ENCODE measurements around the gene CPZ. TPM values are rescaled to one million over a fixed set of nuclear protein-coding genes. Genes with fewer than 3 reads are reported as not detected.

The CPZ gene
- total RNA-seq, 2 experiments from 2014 or later, result not detected

GRCh38 chr4:8577046-8577445 is 15.5 kb upstream of the CPZ start:
- no peaks in the 10 kb centered on the region for H3K4me1 Mint-ChIP-seq (ENCODE audit: low read depth)
- H3K36me3 Mint-ChIP-seq (ENCODE audit: low read depth), result no peaks in the 10 kb centered on the region
- H3K4me3 Mint-ChIP-seq, result no peak overlapping the region
- ChIA-PET POLR2A (no interaction called here), CTCF (no interaction called here)
- ATAC-seq (no peak), DNase-seq (no peak)
- peaks cover 17% of the 10 kb centered on the region for H3K27me3 Mint-ChIP-seq
- TF ChIP-seq CTCF (IDR thresholded peaks at IDR 0.05), result no peak
- H3K27ac Mint-ChIP-seq, result no peak overlapping the region
- intact Hi-C loops (cut with micrococcal nuclease), result no loop called here
- no peaks in the 10 kb centered on the region for H3K9me3 Mint-ChIP-seq

- Mint-ChIP-seq H3K9me3 (no peaks in the 10 kb centered on the region), H3K4me1 (ENCODE audit: low read depth) (no peaks in the 10 kb centered on the region), H3K27me3 (peaks cover 21% of the 10 kb centered on the region), H3K36me3 (ENCODE audit: low read depth) (no peaks in the 10 kb centered on the region), H3K27ac (no peak overlapping the region), H3K4me3 (no peak overlapping the region)
- CTCF ChIA-PET, result no interaction called here
- POLR2A ChIA-PET, result no interaction called here
- no peak for DNase-seq
- TF ChIP-seq CTCF (IDR thresholded peaks at IDR 0.05), result no peak
- intact Hi-C loops (cut with micrococcal nuclease), result no loop called here
- no peak for ATAC-seq
Observed at GRCh38 chr4:8577972-8578371, 14.6 kb upstream of the CPZ start.

GRCh38 chr4:8578717-8579116 is 13.8 kb upstream of the CPZ start:
- intact Hi-C loops (cut with micrococcal nuclease), result no loop called here
- ChIA-PET POLR2A (no interaction called here), CTCF (no interaction called here)
- DNase-seq (no peak), ATAC-seq (no peak)
- Mint-ChIP-seq H3K27me3 (peaks cover 21% of the 10 kb centered on the region), H3K9me3 (no peaks in the 10 kb centered on the region), H3K27ac (no peak overlapping the region), H3K36me3 (ENCODE audit: low read depth) (no peaks in the 10 kb centered on the region), H3K4me1 (ENCODE audit: low read depth) (no peaks in the 10 kb centered on the region), H3K4me3 (no peak overlapping the region)
- TF ChIP-seq CTCF (IDR thresholded peaks at IDR 0.05), result no peak

- DNase-seq (no peak), ATAC-seq (no peak)
- intact Hi-C loops (cut with micrococcal nuclease), result no loop called here
- ChIA-PET CTCF (no interaction called here), POLR2A (no interaction called here)
- Mint-ChIP-seq H3K9me3 (no peaks in the 10 kb centered on the region), H3K4me1 (ENCODE audit: low read depth) (no peaks in the 10 kb centered on the region), H3K27me3 (peaks cover 21% of the 10 kb centered on the region), H3K27ac (no peak overlapping the region), H3K4me3 (no peak overlapping the region), H3K36me3 (ENCODE audit: low read depth) (no peaks in the 10 kb centered on the region)
- TF ChIP-seq CTCF (IDR thresholded peaks at IDR 0.05), result no peak
Observed at GRCh38 chr4:8579526-8580320, 12.8 kb upstream of the CPZ start.

GRCh38 chr4:8580321-8581093 is 12.1 kb upstream of the CPZ start, which contains the start of gene GPR78:
Gene GPR78, plus strand, starts transcription at chr4:8580392. Its CDS starts 591 bp downstream, at chr4:8580983.
- no peaks in the 10 kb centered on the region for H3K36me3 Mint-ChIP-seq (ENCODE audit: low read depth)
- DNase-seq (peak; percentile 60), ATAC-seq (peak; percentile 77)
- no peak for TF ChIP-seq CTCF (IDR thresholded peaks at IDR 0.05)
- ChIA-PET CTCF (no interaction called here), POLR2A (no interaction called here)
- H3K27ac Mint-ChIP-seq, result no peak within 1 kb of the TSS
- H3K9me3 Mint-ChIP-seq, result no peaks in the 10 kb centered on the region
- no peak within 1 kb of the TSS for H3K4me3 Mint-ChIP-seq
- H3K27me3 Mint-ChIP-seq, result peaks cover 21% of the 10 kb centered on the region
- intact Hi-C loops (cut with micrococcal nuclease), result no loop called here
- no peaks in the 10 kb centered on the region for H3K4me1 Mint-ChIP-seq (ENCODE audit: low read depth)

Data from activated CD8-positive, alpha-beta T cell treated with anti-CD3 and anti-CD28 coated beads for 36 hours (primary cell).